H9 (cell line): ENCODE measurements around the gene RNF114. TPM values are rescaled to one million over a fixed set of nuclear protein-coding genes. Genes with fewer than 3 reads are reported as not detected.
A peak's percentile ranks its signal among the peaks of the same experiment; 100 is the strongest.

Source experiments
- DNase-seq: peaks from one replicate; pipeline ENCODE4 v3.0.0-alpha.2; 2017
- H2AFZ ChIP-seq: one replicate; pipeline ENCODE4 v1.6.1; 2013; ENCODE audit warnings: mild to moderate bottlenecking, low read length, control low read depth, moderate library complexity
- H2AK5ac ChIP-seq: 2 replicates; pipeline ENCODE4 v1.6.1; 2013; ENCODE audit warnings: low read length, control low read depth, mixed read lengths; ENCODE audit not compliant: insufficient read length
- H2BK120ac ChIP-seq: one replicate; pipeline ENCODE4 v1.6.1; 2013; ENCODE audit warnings: low read depth, mild to moderate bottlenecking, low read length, control low read depth, inconsistent platforms; ENCODE audit not compliant: poor library complexity, severe bottlenecking
- H2BK12ac ChIP-seq: 2 replicates; pipeline ENCODE4 v1.6.1; 2013; ENCODE audit warnings: low read length, control low read depth, mixed read lengths, low read depth; ENCODE audit not compliant: insufficient read length
- H2BK15ac ChIP-seq: 2 replicates; pipeline ENCODE4 v1.6.1; 2013; ENCODE audit warnings: low read depth, low read length, control low read depth
- H2BK20ac ChIP-seq: one replicate; pipeline ENCODE4 v1.6.1; 2013; ENCODE audit warnings: low read depth, mild to moderate bottlenecking, low read length, control low read depth, inconsistent platforms; ENCODE audit not compliant: poor library complexity, severe bottlenecking
- H2BK5ac ChIP-seq: 2 replicates; pipeline ENCODE4 v1.6.1; 2013; ENCODE audit warnings: low read length, control low read depth, mixed read lengths; ENCODE audit not compliant: insufficient read length
- H3K14ac ChIP-seq: 2 replicates; pipeline ENCODE4 v1.6.1; 2013; ENCODE audit warnings: low read length, control low read depth; ENCODE audit not compliant: insufficient read depth
- H3K18ac ChIP-seq: 2 replicates; pipeline ENCODE4 v1.6.1; 2013; ENCODE audit warnings: low read depth, mild to moderate bottlenecking, mixed read lengths, low read length, control low read depth; ENCODE audit not compliant: insufficient read length
- H3K23ac ChIP-seq: 2 replicates; pipeline ENCODE4 v1.6.1; 2013; ENCODE audit warnings: low read length, control low read depth, mixed read lengths, low read depth; ENCODE audit not compliant: insufficient read length
- H3K23me2 ChIP-seq: 2 replicates; pipeline ENCODE4 v1.6.1; 2013; ENCODE audit warnings: low read depth, mild to moderate bottlenecking, mixed read lengths, low read length, control low read depth; ENCODE audit not compliant: insufficient read length, poor library complexity, severe bottlenecking
- H3K27ac ChIP-seq: 2 replicates; pipeline ENCODE4 v1.5.1; 2013; ENCODE audit warnings: low read length, control low read depth, mixed read lengths, low read depth; ENCODE audit not compliant: insufficient read length
- H3K27me3 ChIP-seq: 2 replicates; pipeline ENCODE4 v1.6.1; 2013; ENCODE audit warnings: low read length, control low read depth, inconsistent platforms; ENCODE audit not compliant: insufficient read depth
- H3K4ac ChIP-seq: 2 replicates; pipeline ENCODE4 v1.6.1; 2013; ENCODE audit warnings: low read depth, mild to moderate bottlenecking, control low read depth, inconsistent platforms, low read length, moderate library complexity
- H3K4me1 ChIP-seq: 2 replicates; pipeline ENCODE4 v1.6.1; 2013; ENCODE audit warnings: low read length, control low read depth, inconsistent platforms; ENCODE audit not compliant: insufficient read depth
- H3K4me2 ChIP-seq: 2 replicates; pipeline ENCODE4 v1.6.1; 2013; ENCODE audit warnings: low read length, control low read depth, mixed read lengths; ENCODE audit not compliant: insufficient read length, insufficient read depth
- H3K56ac ChIP-seq: 2 replicates; pipeline ENCODE4 v1.6.1; 2013; ENCODE audit warnings: low read depth, mild to moderate bottlenecking, mixed read lengths, low read length, control low read depth; ENCODE audit not compliant: insufficient read length
- H3K79me1 ChIP-seq: 2 replicates; pipeline ENCODE4 v1.6.1; 2013; ENCODE audit warnings: low read depth, mild to moderate bottlenecking, moderate library complexity, low read length, control low read depth, inconsistent platforms; ENCODE audit not compliant: insufficient read depth, poor library complexity, severe bottlenecking
- H3K79me2 ChIP-seq: 2 replicates; pipeline ENCODE4 v1.6.1; 2013; ENCODE audit warnings: low read length, control low read depth, inconsistent platforms; ENCODE audit not compliant: insufficient read depth
- H3K9ac ChIP-seq: 2 replicates; pipeline ENCODE4 v1.6.1; 2013; ENCODE audit warnings: low read length, control low read depth, mixed read lengths; ENCODE audit not compliant: insufficient read length; ENCODE audit errors: extremely low read depth
- H3K9me3 ChIP-seq: one replicate; pipeline ENCODE4 v1.6.1; 2013; ENCODE audit warnings: low read depth, low read length, inconsistent platforms; ENCODE audit not compliant: control insufficient read depth
- H3T11ph ChIP-seq: one replicate; pipeline ENCODE4 v1.6.1; 2013; ENCODE audit warnings: mild to moderate bottlenecking, low read length, control low read depth, inconsistent platforms
- H4K20me1 ChIP-seq: one replicate; pipeline ENCODE4 v1.6.1; 2013; ENCODE audit not compliant: control insufficient read depth, insufficient read length, insufficient read depth
- H4K5ac ChIP-seq: 2 replicates; pipeline ENCODE4 v1.6.1; 2013; ENCODE audit warnings: low read depth, mild to moderate bottlenecking, mixed read lengths, low read length, control low read depth; ENCODE audit not compliant: insufficient read length
- H4K8ac ChIP-seq: replicated peaks from 2 replicates; pipeline ENCODE4 v1.6.1; 2013; ENCODE audit warnings: low read length, control low read depth, mixed read lengths, low read depth; ENCODE audit not compliant: insufficient read length
- H4K91ac ChIP-seq: 2 replicates; pipeline ENCODE4 v1.6.1; 2013; ENCODE audit warnings: low read depth, mild to moderate bottlenecking, moderate library complexity, mixed read lengths, low read length, control low read depth; ENCODE audit not compliant: insufficient read length
- H3K27ac Mint-ChIP-seq, 3 experiments: 2 replicates in 2 of 3; 3 replicates in 1 of 3; pipeline ENCODE4 v1.8.0; 2020 to 2021; ENCODE audit warnings: mixed read lengths in 3 of 3, mild to moderate bottlenecking in 1 of 3, moderate library complexity in 1 of 3
- H3K27me3 Mint-ChIP-seq: 2 replicates; pipeline ENCODE4 v1.8.0; 2021; ENCODE audit warnings: low read depth, mild to moderate bottlenecking, moderate library complexity, mixed read lengths
- H3K36me3 Mint-ChIP-seq, 3 experiments: 2 replicates in 2 of 3; 3 replicates in 1 of 3; pipeline ENCODE4 v1.8.0; 2020 to 2021; ENCODE audit warnings: low read depth in 3 of 3, mixed read lengths in 3 of 3; ENCODE audit not compliant: insufficient read depth in 1 of 3
- H3K4me1 Mint-ChIP-seq, 2 experiments: 2 replicates each; pipeline ENCODE4 v1.8.0; 2020; ENCODE audit warnings: mixed read lengths in 2 of 2
- H3K4me3 Mint-ChIP-seq, 2 experiments: 2 replicates in 1 of 2; 3 replicates in 1 of 2; pipeline ENCODE4 v1.8.0; 2020 to 2021; ENCODE audit warnings: mild to moderate bottlenecking in 2 of 2, mixed read lengths in 2 of 2, moderate library complexity in 1 of 2
- H3K9me3 Mint-ChIP-seq, 2 experiments: 2 replicates in 1 of 2; 3 replicates in 1 of 2; pipeline ENCODE4 v1.8.0; 2020; ENCODE audit warnings: mild to moderate bottlenecking in 2 of 2, mixed read lengths in 2 of 2, moderate library complexity in 1 of 2
- WGBS: extraction: QIAGEN DNeasy Blood & Tissue Kit; methylation state at CpG from one replicate; pipeline ENCODE4 v1.1.7; 2013; ENCODE audit warnings: missing lambda C conversion rate, low lambda C conversion rate, mixed read lengths; ENCODE audit not compliant: insufficient read length; ENCODE audit errors: extremely low coverage; 5-methylcytosine and 5-hydroxymethylcytosine counted together
- total RNA-seq: library from RNA; stranded (reverse); gene quantifications from 2 replicates; pipeline ENCODE4 v1.2.1, GENCODE V29; 2021
- TF ChIP-seq, protein P1 (sequence below): fragments of 200-600 bp; sonication (generic); conservative IDR thresholded peaks from 3 replicates; pipeline ENCODE4 v1.8.0; 2021; ENCODE audit warnings: antibody characterized with exemption, mild to moderate bottlenecking

RNF114 gene
- total RNA-seq, 1 experiment from 2014 or later: 75.5 TPM

GRCh38 chr20:49909499-49910339 lies 26.5 kb upstream of the RNF114 start:
- H3K56ac ChIP-seq: no peak overlapping the region
- no peak overlapping the region for H3K18ac ChIP-seq
- DNase-seq: no peak
- H3K4me1 ChIP-seq: peaks cover 2% of the 10 kb centered on the region; the same call in 1 of the 2 replicates
- peaks cover 15% of the 10 kb centered on the region; the same call in 1 of the 2 replicates for H3K79me2 ChIP-seq
- H3K23ac ChIP-seq: no peak overlapping the region
- H3K27ac Mint-ChIP-seq: peak overlapping the region in 1 of 3 experiments; percentile 20; a peak in 1 of 7 replicates
- H3K14ac ChIP-seq: no peak overlapping the region
- peaks cover 3% of the 10 kb centered on the region for H3K23me2 ChIP-seq
- peaks cover 5% of the 10 kb centered on the region for H3K79me1 ChIP-seq
- no peak overlapping the region for H3T11ph ChIP-seq
- H3K36me3 Mint-ChIP-seq: peaks cover 12 to 32% (median 29%) of the 10 kb centered on the region in 3 experiments
- H2BK12ac ChIP-seq: no peak overlapping the region
- TF ChIP-seq, protein P1, sequence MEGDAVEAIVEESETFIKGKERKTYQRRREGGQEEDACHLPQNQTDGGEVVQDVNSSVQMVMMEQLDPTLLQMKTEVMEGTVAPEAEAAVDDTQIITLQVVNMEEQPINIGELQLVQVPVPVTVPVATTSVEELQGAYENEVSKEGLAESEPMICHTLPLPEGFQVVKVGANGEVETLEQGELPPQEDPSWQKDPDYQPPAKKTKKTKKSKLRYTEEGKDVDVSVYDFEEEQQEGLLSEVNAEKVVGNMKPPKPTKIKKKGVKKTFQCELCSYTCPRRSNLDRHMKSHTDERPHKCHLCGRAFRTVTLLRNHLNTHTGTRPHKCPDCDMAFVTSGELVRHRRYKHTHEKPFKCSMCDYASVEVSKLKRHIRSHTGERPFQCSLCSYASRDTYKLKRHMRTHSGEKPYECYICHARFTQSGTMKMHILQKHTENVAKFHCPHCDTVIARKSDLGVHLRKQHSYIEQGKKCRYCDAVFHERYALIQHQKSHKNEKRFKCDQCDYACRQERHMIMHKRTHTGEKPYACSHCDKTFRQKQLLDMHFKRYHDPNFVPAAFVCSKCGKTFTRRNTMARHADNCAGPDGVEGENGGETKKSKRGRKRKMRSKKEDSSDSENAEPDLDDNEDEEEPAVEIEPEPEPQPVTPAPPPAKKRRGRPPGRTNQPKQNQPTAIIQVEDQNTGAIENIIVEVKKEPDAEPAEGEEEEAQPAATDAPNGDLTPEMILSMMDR: peak; percentile 56
- no peak overlapping the region for H2BK15ac ChIP-seq
- H3K4ac ChIP-seq: no peak overlapping the region
- no peak overlapping the region for H2AFZ ChIP-seq
- H3K27me3 ChIP-seq: no peaks in the 10 kb centered on the region
- no peak overlapping the region for H4K5ac ChIP-seq
- H4K20me1 ChIP-seq: no peaks in the 10 kb centered on the region
- no peak overlapping the region for H2BK5ac ChIP-seq
- no peaks in the 10 kb centered on the region for H3K9me3 ChIP-seq
- H3K9me3 Mint-ChIP-seq: no peaks in the 10 kb centered on the region
- H2BK120ac ChIP-seq: no peak overlapping the region
- no peak overlapping the region for H3K4me2 ChIP-seq
- H4K91ac ChIP-seq: no peak overlapping the region
- no peak overlapping the region for H3K9ac ChIP-seq
- H3K4me1 Mint-ChIP-seq: peaks cover 9 to 12% of the 10 kb centered on the region in 2 experiments
- H2AK5ac ChIP-seq: no peak overlapping the region
- no peak overlapping the region for H3K27ac ChIP-seq
- H3K4me3 Mint-ChIP-seq: no peak overlapping the region; a peak in 1 of 5 replicates
- WGBS: no CpG with 5 or more reads among the region's 28 CpGs
- H4K8ac ChIP-seq: no peak overlapping the region
- H3K27me3 Mint-ChIP-seq: no peaks in the 10 kb centered on the region
- no peak overlapping the region for H2BK20ac ChIP-seq
